GM18873 (cell line): Measurements from ENCODE around the gene SYS1.

Experiments
- ATAC-seq: cut with Tn5 transposase; IDR thresholded peaks from one replicate; pipeline ENCODE4 v1.9.1; 2021; ENCODE audit warnings: mild to moderate bottlenecking, moderate library complexity, moderate number of reproducible peaks; ENCODE audit not compliant: unreplicated experiment, low FRiP score

The SYS1 gene

DNA sequence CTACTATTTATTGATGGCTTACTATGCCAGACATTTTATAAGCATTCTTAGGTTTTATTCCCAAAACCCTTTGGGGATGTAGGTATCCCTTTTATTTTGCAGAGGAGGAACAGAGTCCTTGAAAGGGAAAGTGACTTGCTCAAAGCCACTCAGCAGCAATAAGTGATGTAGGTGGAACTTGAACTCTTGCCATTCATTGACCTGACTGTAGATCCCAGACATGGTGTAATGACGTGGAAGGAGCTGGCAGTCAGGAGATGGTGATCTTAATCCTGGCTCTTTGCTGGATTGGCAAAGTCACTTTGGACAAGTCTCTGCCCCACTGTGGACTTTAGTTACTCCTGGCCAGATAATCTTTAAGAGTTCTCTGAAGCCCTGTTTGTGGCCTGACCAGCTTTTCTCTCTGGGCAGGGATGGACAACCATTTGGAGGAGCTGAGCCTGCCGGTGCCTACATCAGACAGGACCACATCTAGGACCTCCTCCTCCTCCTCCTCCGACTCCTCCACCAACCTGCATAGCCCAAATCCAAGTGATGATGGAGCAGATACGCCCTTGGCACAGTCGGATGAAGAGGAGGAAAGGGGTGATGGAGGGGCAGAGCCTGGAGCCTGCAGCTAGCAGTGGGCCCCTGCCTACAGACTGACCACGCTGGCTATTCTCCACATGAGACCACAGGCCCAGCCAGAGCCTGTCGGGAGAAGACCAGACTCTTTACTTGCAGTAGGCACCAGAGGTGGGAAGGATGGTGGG, 46.7 kb downstream of the SYS1 start:
- no peak for ATAC-seq

DNA sequence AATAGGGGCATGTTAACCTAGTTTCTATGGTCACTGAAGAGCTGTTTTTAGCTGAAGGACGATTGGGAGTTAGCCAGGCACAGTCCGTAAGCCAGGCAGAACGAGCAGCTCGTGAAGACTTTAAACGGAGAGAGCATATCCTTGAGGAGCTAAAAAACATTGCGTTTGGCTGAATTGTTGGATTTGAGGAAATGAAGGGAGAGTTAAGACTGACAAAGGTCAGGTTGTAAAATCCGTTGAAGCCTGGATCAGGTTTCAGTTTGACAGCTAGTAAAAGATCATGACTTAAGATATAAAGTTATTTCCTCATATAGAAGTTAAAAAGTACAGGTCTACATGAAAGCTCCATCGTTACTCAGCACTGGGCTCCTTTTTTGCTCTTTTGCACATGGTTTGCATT, 47.9 kb downstream of the SYS1 start:
- no peak for ATAC-seq

DNA sequence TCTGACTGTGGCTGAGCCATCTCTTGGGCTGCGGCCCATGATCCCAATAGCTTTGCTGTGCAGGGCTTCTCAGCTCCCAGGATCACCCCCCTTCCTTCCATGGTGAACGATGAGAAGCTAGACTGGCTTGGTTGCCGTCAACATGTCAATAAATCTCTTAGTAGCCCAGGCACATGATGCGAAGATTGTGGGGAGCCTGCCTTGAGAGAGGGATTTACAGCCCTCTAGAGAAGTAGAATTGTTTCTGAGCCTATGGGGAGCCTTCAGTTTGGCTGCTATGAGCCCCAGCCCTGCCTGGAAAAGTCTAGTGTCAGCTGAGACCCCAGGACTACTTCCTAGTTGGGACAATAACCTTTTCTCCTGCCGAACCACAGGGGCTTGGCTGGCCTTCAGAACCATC, 49.7 kb downstream of the SYS1 start:
- no peak for ATAC-seq

DNA sequence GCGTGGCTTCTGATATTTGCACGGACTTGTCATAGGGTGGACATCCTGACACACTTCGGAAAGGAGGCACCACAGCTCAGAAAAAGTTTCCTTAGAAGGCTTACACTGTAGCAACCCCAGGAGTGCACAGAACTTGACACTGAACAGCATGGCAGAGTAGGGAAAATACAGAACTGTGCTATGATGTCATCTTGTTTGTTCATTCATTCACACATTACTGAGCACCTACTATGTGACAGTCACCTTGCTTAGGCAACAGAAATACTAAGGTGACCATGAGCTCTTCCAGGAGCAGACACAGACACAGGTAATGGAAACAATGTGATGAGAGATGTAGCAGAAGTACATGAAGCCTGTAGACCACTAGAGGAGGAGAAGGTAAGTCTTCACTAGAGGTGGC, 50.5 kb downstream of the SYS1 start:
- no peak for ATAC-seq

DNA sequence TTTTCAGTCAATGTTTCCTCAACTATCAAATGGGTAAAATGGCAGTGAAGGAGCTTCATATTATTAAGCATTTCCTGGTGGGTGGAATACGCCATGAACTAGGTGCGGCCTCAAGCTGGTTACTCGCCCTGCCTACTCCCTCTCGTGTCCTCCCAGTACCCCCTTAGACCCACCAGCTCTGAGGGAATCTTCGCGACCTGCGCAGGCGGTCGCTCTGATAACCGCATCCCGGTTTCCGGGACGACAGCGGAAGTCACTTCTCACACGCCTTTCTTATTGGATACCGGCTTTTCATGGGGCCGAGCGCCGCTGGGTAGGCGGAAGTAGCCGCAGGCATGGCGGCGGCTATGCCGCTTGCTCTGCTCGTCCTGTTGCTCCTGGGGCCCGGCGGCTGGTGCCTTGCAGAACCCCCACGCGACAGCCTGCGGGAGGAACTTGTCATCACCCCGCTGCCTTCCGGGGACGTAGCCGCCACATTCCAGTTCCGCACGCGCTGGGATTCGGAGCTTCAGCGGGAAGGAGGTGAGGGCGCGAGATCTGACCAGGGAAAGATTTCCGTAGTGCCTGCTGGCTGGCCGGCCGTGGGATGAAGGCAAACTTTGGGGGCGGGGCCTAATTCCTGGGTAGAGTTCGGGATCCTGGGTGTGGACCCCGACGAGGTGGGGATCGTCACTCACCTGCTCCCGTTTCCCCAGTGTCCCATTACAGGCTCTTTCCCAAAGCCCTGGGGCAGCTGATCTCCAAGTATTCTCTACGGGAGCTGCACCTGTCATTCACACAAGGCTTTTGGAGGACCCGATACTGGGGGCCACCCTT, 53.1 kb downstream of the SYS1 start, which contains the start of gene PIGT:
PIGT (plus strand) TSS at position 320 of the 816 bp plus-strand sequence; CDS start at position 336, 16 bp downstream.
- peak; percentile 54 for ATAC-seq

DNA sequence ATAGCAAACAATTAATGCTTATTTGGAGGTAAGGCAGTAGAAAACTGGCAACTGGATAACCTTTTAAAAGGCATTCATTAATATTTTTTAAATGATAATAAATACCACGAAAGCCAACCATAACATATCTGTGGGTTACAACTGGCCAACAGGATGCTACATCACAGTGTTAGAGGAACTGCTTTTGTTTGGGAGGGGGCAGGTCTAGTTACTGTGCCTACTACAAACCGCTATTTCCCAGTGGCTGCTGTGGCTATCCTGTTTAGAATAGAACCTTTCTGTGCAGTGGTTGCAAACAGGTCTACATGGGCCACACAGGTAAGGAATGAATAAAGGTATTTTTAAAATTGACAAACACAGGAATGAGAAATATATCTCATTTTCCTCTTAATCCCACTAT, 54.0 kb downstream of the SYS1 start:
- ATAC-seq, result no peak
